Activated CD8-positive, alpha-beta memory T cell treated with anti-CD3 and anti-CD28 coated beads for 36 hours (primary cell): ENCODE data around the gene MAML3. TPM values are rescaled to one million over a fixed set of nuclear protein-coding genes. Genes with fewer than 3 reads are reported as not detected.

Experiments used
- CTCF ChIA-PET: fragments of 350-600 bp; sonication (Branson Sonifier 250); formaldehyde crosslinking; loops from one replicate; lab custom pipeline; 2021; ENCODE audit warnings: antibody characterized with exemption; lab: Charles Lee
- POLR2A ChIA-PET: fragments of 350-600 bp; sonication (Branson Sonifier 250); formaldehyde crosslinking; loops from one replicate; lab custom pipeline; 2021; ENCODE audit warnings: antibody characterized with exemption; lab: Charles Lee
- total RNA-seq, 2 experiments: library from RNA; stranded (reverse); gene quantifications; one replicate each; pipeline ENCODE4 v1.2.3, GENCODE V29; 2021

The MAML3 gene
- total RNA-seq, 2 experiments from 2014 or later, result 0.65 to 0.73 TPM

DNA sequence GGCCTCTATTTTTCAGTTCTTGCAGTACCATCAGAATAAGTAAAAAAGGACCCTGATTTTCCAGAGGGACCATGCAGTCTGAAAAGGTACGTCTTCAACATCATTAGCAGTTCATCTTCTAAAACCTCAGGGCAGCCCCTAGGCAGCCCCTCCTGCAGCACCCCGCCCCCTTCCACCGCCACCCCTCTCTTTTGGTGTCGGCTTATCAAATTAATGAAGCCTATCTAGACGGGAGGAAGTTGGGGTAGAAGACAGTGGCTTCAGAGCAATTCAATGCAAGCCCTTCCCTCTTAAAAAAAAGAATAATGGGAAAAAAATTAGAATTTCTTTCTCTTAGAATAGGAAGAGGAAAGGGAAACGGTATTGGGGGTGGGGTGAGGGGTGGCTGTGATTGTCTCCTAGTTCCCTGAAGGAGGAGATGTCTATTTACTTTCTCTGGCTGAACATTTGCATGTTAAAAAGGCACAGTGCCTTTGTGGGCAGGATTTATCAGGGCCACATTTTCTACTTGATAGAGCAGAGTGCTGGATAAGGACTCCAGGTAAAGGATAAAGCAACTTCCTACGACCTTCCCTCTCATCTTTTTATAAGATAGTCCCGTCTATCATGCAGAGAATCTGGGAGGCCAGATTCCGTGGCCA, 329.0 kb downstream of the MAML3 start:
- CTCF ChIA-PET, result no interaction called here
- POLR2A ChIA-PET, result no interaction called here

DNA sequence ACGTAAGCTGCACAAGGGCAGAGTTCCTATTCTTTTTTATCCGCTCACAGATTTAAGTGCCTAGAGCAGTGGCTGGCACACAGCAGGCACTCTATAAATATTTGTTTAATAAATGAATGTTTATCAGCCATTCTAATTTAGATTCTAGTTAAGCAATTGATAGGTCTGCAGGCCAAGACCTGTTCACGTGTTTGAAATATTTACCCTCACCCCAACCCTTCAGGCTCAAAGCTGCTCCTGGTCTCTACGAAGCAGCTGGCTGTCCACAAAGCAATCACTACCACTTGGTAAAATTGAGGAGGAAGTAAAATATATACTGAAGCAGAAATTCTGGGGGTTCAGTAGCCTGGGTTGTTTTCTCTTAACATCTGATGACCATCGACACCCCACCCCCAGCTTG, 330.2 kb downstream of the MAML3 start:
- ChIA-PET CTCF (no interaction called here), POLR2A (no interaction called here)

DNA sequence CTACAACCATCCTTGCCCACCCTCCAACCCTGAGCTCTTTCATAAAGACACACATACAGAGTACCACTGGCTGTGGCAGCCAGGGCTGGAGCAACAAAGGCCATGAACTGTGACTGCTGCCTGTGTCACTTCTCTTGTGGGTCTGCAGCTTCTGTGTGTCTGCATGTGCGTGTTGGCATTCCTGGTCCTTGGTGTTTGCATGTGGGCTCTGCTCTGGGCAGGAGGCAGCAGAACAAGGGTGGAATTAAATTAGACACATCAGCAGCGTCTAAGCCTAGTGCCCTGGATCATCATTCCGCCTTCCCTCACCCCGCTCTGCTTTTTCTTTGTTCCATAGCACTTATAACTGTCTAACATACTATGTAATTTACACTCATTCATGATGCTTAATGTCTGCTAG, 330.6 kb downstream of the MAML3 start:
- ChIA-PET CTCF (no interaction called here), POLR2A (no interaction called here)

DNA sequence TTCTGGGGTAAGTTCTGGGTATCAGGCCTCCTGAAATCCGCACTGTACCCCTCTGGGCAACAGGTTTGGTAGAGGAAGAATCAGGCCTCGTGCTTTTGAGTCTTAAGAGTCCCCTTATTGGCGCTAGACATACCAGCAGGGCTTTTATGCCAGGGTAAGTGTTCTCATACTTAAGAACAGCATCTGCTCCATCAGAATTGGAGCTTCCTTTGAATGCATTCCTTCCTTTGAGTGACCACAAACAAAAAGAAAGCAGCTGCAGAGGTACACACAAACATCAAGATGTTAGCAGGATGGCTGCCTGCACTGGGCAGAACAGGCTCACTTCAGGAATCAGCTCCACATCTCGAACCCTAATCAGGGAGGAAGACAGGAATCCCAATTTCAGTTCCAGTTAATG, 331.6 kb downstream of the MAML3 start:
- CTCF ChIA-PET, result no interaction called here
- POLR2A ChIA-PET, result no interaction called here

DNA sequence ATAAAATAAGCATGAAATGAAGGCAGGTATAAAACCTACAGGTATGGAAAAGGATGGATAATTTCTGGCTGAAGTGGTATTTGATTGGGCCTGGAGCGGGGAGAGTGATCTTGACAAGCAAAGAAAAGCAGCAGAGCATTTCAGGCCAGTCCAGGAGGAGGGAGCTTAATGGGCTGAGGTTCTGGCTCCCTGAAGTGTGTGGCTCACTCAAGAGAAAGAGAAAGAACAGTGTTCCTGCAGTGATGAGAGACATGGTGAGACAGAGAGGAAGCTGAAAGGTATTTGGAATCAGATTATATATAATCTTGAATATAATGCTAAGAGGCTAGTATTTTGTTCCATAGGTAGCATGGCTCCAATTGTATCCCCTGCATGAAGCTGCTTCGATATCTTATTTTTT, 334.9 kb downstream of the MAML3 start:
- ChIA-PET POLR2A (no interaction called here), CTCF (no interaction called here)

DNA sequence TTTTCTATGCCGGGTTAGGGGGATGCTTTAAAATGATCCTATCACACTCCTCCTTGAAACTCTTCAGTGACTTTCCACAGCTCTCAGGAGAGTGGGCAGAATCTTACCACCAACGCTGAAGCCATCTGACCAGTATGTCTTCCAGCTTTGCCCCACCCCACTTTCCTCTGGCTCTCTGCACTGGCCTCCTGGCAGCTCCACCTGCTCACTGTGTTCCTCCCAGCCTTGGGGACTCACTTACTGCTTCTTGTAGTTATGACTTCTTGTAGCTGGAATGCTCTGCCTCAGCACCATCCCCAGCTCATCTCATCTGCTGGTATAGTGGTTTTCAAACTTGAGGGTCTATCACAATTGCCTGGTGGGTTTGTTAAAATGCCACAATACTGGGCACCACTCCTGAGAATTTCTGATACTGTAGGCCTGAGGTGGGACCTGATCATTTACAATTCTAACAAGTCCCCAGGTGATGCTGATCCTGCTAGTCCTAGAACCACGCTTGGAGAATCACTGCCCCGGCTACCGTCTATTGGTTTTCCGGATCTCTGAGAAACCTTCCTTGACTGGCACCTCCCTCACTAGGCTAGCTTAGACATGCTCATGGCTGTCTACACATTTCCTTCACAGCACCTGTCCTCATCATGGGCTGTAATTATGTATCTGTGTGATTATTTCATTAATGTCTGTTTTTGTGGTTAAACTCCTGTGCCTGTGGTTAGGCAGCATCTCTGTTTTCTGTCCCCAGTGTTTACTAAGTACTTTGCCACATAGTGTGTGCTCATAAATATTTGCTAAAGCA, 336.1 kb downstream of the MAML3 start:
- ChIA-PET POLR2A (no interaction called here), CTCF (no interaction called here)

DNA sequence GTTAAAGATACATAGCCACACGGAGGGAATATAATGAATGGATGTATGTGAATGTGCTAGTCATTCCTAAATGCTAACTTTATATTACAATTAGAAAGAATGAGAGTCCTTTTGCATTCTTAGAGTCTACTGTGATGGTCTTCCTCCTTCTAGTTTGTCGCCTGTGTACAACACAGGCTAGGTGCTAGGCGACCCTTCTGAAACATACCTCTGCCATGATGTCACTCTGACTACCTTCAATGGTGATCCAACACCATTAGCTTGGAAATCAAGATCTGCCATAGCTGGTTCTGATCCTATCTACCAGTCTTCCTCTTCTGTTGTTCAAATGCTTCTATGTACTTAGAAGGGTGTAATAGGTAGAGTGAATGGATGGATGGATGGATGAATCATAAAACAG, 337.1 kb downstream of the MAML3 start:
- POLR2A ChIA-PET, result no interaction called here
- CTCF ChIA-PET, result no interaction called here

DNA sequence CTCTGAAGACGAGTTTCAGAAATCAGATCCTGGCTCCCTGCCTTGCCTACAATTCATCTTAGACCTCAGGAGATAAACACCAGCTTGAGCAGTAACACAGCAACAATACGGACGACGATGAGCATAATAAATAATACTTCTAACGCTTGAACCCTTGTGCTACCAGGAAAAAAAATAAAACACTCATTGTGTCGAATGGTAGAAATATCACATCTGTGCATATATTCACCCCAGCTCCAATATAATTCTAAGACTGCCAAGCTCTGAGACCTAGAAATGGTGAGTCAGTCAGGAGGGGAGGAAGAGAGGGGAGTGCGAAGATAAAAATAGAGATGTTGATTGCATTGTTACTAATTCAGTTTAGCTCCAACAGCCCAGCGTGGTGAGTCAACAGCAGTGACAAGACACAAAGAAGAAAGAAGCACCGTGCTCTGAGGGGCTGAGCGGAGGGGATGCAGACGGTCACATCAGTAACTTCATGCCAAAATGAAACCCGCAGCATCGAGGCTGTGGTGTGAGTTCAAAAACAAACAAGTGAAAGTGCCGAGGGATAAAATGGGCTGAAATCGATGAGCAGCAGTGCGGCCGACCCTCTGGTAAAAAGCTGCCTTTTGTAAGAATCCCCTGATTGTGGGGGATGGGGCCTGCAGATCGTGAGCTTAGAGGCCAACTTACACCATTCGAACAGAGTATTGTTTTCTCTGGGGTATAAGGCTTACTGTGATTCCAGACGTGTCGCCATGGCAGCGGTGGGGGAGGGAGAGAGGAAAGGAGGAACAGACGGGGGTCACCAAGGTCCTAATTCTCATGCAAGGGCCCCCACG, 338.0 kb downstream of the MAML3 start:
- CTCF ChIA-PET, result no interaction called here
- POLR2A ChIA-PET, result no interaction called here

DNA sequence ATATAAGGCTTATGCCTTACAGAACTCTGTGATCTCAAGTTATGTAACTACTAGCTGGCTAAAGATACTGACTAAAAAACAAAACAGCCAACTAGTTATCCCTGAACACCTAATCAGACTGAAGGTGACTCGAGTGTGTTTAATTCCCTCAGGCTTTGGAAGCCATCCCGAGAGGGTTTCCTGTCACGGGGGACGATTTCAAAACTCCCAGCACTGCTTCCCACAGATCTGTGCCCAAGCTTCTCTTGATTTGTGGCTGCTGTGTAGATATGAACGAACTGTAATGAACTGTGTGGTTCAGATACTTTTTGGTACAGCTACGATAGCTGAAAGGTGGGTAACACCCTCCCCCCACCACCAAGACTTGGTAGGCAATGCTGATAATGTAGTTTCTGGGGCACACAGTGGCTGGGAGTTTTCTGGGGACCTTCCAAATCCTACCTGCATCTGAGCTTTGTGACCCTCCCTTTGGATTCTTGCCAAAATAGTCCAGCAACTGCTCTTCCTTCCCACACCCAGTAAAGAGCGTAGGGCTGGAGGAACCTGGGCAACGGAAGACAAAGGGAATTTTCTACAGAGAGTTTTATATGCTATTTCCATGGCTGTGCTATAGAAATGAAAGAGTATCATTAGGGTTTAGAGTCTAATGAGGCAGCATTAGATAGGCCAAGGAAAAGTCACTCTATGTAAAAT, 339.5 kb downstream of the MAML3 start:
- CTCF ChIA-PET, result interaction anchor here (0.7 kb wide), 1 partner anchor 18 kb away, joined by 3 read pairs; no protein-coding TSS in a partner anchor

DNA sequence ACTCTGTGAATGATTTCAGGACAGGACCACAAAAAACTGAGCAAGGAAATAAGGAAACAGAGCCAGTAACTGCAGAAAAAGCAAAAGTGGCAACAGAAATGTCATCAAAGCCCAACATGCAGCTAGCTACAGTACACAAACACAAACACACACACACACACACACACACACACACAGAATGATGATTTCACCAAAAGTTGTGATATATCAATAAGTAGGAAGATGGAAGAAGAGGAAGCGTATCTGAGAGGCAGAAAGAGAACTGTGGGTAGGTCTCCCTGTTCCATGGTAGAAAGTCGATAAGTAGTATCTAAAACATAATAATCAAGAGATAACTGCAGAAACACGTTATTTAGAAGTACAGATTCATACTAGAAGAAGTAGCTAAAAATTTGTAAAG, 340.1 kb downstream of the MAML3 start:
- ChIA-PET CTCF (no interaction called here), POLR2A (no interaction called here)

More for the DNA sequence above, 339.5 kb downstream of the MAML3 start:
- POLR2A ChIA-PET, result no interaction called here

DNA sequence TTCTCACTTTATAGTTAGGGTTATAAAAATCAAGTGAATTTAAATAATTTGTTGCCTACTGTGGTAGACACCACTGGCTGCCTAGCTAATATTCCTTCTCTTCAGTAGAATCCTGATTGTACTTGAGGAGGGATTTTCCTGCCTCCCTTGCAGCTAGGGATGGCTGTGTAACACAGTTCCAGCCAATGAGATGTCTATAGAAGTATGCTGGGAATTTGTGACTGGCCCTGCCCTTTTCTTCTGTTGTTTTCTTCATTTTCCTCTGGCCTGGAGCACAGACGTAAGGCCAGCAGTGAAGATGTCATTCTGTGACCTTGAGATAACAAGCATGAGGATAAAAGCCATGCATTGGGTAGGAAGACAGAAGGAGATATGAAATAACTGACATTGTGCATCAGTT, 343.3 kb downstream of the MAML3 start:
- ChIA-PET POLR2A (no interaction called here), CTCF (no interaction called here)

DNA sequence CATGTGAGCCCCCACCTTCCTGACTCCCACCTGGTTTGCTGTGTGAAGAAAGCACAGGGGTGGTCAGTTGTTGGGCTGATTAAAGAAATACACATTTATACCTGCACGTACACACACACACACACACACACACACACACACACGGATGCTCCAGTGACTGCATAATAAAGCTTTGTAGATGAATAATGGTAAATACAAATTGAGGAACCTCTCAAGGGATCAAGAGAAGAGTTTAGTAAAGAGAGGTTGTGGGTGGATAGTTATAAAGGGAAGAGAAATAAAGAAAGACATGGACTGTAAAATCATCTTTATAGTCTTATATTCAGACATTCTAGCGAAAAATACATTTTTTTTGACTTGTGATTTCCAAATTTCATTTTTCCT, 344.2 kb downstream of the MAML3 start:
- ChIA-PET POLR2A (no interaction called here), CTCF (no interaction called here)

DNA sequence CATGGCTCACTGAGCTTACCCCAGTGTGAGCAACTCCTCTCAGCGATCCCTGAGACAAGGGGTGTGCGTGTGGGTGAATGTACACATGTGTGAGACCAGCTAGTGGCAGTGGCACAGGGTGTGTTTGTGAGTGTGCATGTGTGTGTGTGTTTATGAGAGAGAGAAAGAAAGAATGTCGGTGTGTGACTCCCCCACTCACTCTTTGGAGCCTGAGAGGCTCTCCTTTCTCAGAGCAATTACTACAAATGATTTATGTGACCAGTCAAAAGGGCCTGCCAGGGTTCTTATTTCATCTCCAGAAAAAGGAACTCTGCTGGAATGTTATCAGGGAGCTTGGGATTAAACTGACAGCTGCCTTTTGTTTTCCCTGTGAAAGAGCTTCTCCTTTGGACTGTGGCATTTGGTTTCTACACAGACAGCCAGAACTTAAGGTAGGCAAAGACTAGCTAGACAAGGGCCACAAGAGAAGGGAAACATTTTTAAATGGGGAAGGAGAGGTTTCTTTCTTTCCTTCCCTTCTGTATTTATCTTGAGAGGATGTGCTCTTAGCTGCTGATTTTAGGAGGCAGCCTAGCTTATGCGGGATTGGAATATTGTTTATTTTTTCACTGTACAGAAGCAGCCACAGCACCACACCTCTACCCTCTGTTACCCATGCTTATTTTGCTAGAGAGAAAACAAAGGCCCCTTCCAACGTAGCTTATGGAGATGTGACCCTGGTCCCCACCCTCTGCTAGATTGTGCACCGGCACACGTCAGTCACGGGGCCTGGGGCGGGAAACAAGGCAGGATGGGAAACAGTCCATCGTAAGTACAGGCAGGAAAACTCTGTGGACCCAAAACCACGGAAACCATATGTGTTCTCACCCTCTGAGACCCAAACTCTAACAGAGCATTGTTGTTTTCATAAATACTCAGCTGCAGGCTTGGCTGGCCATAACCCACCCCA, 344.9 kb downstream of the MAML3 start:
- POLR2A ChIA-PET, result no interaction called here
- CTCF ChIA-PET, result no interaction called here

DNA sequence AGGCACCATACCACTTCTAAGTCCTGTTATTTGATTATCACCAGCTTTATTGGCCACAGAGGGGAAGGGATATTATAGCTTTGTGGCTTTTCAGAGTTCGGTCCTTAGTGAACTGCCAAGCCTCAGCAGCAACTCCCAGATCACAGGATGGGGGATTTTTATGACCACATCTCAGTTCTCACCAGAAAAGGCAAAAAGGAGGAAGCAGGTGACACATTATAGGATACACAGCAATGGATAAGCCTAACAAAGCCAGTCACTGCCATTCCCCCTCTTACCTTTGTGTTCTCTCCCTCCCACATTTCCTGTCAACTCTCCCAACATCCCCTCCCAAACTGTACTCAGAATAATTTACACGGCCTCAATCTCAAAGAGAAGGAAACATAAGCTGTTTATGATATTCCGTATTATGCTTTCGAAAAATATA, 345.6 kb downstream of the MAML3 start:
- ChIA-PET CTCF (no interaction called here), POLR2A (no interaction called here)

DNA sequence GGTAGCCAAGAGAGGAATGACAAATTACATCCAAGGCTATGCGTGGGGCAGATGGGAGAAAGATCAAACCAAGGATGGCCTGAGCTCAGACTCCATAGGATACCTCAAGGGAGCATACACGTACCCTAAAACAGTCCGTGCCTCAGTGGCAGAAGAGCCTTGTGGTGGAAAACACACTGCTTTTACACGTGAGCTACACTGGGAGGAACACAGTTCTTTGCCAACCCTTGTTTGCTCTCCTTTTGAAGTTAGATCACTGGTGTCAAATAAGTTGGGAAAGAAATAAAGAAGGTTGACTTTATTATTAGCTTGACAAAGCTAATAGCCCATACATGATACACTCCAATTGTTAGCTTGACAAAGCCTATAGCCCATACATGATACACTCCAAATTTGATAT, 346.5 kb downstream of the MAML3 start:
- CTCF ChIA-PET, result no interaction called here
- POLR2A ChIA-PET, result no interaction called here

DNA sequence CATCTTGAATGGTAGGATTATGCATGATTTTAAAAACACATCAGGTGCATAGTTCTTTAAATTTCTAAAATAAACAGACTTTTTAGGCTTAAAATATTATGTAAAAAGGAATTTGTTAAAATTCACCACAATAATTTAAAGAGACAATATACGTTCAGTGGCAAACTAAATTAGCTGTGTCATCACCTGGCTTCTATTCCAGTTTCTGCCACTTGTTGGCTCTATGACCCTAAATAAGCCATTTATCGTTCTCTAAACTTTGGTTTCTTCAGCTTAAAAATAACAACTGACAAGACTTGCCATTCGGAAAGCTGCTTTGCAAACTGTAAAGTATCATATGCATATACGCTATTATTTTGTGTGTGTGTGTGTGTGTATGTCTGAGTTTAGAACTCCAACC, 347.1 kb downstream of the MAML3 start:
- ChIA-PET POLR2A (no interaction called here), CTCF (no interaction called here)

DNA sequence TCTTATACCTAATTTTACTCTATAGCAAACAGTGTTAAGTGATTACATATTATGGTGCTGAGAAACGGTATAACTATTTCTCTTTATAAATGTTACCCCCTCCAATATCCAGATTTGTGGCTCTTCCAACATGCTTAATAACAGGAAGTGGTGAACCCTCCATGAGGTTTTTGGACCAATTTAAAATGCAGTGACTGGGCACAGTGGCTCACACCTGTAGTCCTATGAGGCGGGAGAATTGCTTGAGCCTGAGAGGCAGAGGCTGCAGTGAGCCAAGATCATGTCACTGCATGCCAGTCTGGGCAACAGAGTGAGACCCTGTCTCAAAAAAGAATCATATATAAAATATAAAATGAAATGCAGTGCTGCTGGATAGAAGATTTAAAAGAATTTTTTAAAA, 351.1 kb downstream of the MAML3 start:
- ChIA-PET CTCF (no interaction called here), POLR2A (no interaction called here)

DNA sequence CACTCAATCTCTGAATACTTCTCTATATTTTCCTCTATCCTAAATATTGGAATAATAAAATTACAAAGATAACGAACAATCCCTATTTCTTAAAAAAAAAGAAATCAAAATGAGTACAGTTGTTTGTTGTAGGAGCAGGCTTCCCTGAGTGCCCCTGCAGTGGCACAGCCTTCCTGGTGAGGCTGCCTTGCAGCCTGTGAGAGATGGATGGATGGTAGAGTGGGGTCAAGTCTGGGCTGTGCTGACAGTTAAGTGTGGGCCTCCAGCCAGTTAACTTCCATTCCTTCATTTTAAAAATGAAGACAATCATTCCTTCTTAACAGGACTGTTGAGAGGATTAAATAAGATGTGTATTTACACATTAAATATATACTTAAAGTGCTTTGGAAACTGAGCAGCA, 351.5 kb downstream of the MAML3 start:
- CTCF ChIA-PET, result no interaction called here
- POLR2A ChIA-PET, result no interaction called here

DNA sequence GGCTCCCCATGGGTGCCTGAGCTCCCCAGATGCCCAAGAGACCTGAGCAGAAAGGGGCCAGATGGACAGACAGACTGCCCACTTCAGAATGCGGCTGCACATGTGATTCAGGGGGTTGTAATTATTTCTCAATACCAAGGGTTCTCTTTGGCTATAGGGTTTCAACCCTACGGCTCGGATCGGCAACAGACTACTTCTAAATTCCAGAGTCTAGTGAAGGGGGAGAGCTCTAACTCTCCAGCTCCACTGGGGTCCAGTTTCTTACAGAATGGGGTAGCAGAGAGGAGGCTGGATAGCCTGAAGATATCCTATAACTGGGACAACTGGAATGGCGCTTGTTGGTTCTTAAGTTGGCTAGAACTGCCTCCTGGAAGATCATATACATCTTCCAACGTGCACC, 352.1 kb downstream of the MAML3 start:
- POLR2A ChIA-PET, result no interaction called here

More for the DNA sequence above, 352.1 kb downstream of the MAML3 start:
- CTCF ChIA-PET, result interaction anchor here (0.5 kb wide), 1 partner anchor 29 kb away, joined by 3 read pairs; no protein-coding TSS in a partner anchor
